Measurements from ENCODE around the gene CPOX.
"Not testable (repeated sequence)": the region's sequence is repeated elsewhere in the genome, so short reads cannot be mapped to it uniquely, and the experiment has no call there.

Gene CPOX

DNA sequence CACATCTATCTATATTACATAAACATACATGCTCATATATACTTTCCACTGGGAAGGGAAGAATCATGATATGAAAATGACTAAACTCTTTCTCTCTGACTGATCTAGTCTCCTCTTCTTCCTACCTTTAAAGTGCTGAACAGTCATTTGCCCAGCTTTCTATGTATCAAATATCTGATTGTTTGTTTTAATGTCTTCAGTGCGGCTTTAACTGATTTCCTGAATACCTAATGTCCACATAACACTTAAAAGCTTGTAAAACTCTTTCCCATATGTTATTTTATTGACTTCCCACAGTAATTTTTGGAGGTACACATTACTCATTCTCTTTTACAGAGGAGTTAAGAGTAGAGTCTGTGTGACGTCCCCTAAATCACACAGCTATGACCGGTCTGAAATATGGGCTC, 28.2 kb downstream of the CPOX start:
- DNase-seq (ENCODE audit: extremely low read depth in 1 of 2, low read depth in 1 of 2), result no peak

DNA sequence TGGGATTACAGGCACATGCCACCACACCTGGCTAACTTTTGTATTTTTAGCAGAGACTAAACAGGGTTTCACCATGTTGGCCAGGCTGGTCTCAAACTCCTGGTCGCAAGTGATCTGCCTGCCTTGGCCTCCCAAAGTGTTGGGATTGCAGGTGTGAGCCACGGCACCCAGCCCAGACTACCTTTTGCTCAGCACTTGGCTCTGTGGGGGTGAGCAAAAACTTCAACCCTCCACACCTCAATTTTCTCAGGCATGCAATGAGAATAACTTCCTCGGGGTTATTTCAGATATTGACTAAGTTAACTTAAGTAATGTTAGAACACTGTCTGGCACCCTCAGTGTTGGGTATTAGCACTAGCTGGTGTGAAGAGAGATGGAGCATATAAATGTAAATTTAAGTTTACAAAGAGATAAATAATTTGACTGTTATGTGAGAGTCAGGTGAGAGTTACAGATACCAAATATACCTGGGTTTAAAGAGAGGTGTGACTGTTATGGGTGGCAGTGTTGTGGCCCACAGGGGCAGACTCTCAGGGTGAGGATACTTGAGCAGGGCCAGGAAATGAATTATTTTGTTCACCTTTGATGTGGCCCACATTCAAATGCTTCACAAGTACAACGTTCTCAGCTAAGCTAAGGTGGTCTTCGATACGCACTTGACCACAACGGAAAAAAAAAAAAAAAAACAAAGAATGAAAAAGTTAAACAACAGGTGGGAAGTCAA, 29.0 kb downstream of the CPOX start:
- DNase-seq (ENCODE audit: extremely low read depth in 1 of 2, low read depth in 1 of 2), result no peak

GRCh38 chr3:98563661-98564281, 29.6 kb downstream of the CPOX start:
- DNase-seq (ENCODE audit: extremely low read depth in 1 of 2, low read depth in 1 of 2), result no peak

DNA sequence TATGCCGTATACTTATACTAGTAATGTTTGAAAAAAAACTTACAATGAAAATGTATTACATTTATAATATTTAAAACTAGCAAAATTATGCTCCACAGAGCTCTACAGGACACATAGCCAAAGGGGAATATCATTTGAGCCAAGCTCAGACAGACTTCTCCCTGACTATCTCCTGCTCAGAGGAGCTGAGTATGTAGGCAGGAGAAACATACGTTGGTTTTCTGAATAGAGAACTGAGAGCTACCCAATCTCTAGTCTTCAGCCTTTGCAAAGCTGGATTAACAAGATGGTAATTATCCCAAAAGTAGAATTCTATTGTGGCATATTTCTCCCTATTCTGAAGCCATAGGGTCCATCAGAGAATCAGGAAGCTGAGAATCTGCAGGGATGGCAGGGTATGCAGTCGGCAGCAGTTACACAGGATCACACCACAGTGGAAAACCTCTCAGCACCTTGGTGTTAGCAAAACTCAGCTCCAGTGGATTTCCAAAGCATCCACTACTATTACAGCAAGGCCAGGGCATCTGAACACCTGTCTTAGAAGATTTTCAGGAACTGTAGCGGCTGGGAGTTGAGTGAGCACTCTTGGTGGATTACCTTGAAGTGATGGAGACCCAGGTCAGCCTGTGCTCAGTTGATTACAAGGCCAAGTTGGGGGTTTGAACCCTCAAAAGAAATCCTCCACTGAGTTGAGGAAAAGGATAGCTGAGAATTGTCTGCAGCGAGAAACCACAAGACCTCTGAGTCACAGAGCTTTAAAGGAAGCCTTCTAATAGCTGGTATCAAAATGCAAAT, 31.5 kb downstream of the CPOX start:
- no peak for DNase-seq (ENCODE audit: extremely low read depth in 1 of 2, low read depth in 1 of 2)

DNA sequence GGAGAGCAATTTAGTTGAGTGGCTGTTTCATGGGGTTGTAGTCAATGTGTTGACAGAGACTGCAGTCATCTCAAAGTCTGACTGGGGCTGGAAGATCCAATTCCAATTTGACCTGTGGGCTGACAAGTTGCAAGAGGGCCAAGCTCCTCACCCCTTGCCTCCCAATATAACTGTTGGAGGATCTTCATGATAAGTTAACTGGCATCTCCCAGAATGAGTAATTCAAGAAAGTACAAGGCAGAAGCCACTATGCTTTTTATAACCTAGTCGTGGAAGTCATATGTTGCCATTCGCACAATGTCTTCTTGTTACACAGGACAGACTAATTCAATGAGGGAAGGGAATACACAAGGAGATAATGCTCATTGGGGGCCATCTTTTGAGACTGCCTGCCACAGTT, 32.5 kb downstream of the CPOX start:
- no peak for DNase-seq (ENCODE audit: extremely low read depth in 1 of 2, low read depth in 1 of 2)

DNA sequence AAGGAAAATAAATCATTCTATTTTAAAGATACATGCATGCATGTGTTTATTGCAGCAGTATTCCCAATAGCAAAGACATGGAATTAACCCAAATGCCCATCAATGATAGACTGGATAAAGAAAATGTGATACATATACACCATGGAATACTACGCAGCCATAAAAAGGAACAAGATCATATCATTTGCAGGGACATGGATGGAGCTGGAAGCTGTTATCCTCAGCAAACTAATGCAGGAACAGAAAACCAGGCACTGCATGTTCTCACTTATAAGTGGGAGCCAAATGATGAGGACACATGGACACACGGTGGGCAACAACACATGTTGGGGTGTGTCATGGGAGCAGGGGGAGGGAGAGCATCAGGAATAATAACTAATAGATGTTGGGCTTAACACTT, 33.6 kb downstream of the CPOX start:
- DNase-seq (ENCODE audit: extremely low read depth in 1 of 2, low read depth in 1 of 2), result not testable (repeated sequence)

- no peak for DNase-seq (ENCODE audit: extremely low read depth in 1 of 2, low read depth in 1 of 2)
These were observed 35.1 kb downstream of the CPOX start for GRCh38 chr3:98558100-98558827.

DNA sequence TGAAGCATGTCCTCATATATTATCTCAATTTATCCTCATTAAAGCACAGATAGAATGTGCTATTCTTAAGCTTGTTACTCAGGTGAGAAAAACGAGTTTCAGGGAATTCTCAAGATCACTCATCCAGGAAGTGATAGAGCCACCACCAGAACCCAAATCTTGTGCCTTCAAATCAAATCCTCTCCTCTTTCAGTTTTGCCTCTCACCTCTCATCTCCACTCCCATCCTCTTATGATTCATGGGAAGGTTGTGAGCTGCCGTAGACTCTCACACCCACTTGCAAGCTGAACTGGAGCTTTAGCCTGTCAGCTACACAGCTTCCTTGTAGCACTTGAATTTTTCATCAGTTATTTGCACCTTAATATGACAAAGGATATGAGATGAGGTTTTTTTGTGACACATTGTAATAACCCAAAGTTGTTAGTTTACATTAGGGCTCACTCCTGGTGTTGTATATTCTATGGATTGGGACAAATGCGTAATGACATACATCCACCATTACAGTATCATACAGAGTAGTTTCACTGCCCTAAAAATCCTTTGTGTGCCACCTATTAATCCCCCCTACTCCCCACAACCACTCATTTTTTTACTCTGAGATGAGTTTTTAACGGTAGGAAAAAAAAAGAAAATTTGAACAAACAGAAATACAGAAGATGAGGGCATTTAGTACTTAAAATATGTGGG, 35.9 kb downstream of the CPOX start:
- peak in 1 of 2 donors; percentile 53 for DNase-seq (ENCODE audit: extremely low read depth in 1 of 2, low read depth in 1 of 2)

DNA sequence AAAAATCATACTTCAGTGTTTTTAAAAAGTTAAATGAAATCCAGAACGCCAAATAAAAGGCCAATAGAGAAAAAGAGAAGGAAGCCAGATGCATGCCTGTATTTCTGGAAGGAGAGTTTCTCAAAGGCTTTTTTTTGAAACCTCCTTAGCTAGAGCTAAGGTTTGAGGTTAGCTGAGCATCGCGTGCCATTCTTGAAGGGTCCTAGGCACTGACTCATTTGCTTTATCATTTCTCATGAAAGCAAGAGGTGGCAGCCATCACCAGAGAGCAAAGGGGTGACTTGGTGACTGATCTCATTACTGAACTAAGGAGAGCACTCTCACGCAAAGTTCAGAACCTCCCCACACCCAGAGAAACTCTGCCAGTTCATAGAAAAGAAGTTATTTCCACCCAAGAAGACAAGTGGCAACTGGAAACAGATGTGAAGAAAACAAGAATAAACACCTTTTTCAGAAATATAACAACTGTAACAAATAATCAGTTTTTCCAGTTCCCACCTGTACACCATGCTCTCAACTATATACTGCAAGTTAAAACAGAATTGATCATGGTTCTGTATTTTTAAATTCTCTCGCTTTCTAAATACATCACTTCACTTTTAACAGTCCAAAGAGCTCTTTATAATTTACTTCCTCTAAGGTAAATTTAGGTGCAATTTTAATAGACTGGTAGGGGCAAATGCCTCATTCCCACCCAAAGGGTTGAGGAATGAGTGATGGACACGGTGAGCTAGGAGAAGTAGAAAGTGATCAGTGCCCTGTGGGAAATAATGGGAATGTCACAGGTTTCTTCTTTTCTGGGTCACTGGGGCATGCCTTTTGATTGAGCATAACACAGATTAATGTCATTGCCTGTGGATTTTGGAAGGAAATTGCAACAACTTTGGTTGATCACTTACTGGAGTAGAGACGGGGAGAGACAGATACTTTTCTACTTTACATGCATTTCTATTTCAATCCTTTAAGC, 37.0 kb downstream of the CPOX start:
- peak; percentile 47 to 77 for DNase-seq (ENCODE audit: extremely low read depth in 1 of 2, low read depth in 1 of 2)

DNA sequence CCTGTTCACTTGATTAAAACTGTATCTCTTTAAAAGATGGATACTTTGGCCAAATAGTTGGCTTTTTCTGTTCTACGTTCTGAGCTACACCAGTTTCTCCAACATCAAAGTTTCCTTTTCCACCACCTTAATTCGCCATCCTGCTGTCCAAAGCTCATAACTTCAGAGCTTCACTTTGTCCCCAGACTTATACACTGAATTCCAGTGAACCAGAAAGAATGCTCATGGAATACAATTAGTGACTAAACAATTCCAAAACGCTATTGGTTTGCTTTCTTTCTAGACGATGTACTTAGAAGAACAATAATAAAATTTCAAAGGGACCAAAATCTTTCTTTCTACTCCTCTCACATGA, 38.4 kb downstream of the CPOX start:
- DNase-seq (ENCODE audit: extremely low read depth in 1 of 2, low read depth in 1 of 2), result no peak

DNA sequence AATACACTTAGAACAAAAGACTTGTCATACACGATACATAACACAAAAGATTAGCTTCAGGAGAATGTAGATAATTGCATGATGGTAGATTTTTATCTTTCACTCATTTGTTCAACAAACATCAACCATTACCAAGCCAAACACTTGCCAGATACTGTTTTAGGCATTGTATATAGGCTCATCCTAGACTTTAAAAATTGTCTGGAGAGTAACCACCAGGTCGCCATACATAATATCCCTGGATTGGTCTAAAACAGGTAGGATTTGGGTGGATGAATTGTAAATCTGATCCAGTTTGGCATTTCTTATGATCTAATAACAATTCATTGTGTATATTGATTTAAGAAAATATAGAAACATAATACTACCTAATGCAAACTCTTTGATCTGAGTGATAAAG, 38.8 kb downstream of the CPOX start:
- DNase-seq (ENCODE audit: extremely low read depth in 1 of 2, low read depth in 1 of 2), result no peak

- DNase-seq (ENCODE audit: extremely low read depth in 1 of 2, low read depth in 1 of 2), result no peak
These were observed 39.7 kb downstream of the CPOX start for GRCh38 chr3:98553753-98554152.

DNA sequence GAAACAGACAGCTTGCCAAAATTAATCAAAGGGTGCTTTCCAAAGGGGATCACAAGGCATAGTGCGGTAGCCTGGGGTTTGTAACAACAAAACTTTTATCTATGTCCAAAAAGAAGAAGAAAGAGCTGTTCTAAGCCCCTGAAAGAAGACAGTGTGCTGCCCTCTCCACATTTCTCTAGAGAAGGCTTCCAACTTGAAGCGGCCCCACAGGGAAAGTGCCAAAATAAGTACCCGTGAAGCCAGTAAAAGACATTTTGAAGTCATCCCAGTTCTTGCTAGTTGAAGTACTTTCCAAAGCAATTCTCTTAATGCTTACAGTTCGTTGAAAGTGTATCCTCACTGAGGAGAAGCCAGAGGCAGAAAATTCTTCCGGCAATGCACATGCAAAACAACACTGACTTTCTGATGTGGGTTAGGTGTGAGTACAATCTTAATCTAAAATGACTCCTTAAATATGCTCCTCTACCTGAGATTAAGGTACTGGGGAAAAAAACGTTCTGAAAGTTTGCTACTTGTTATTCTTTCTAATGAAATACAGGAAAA, 40.3 kb downstream of the CPOX start:
- no peak for DNase-seq (ENCODE audit: extremely low read depth in 1 of 2, low read depth in 1 of 2)

DNA sequence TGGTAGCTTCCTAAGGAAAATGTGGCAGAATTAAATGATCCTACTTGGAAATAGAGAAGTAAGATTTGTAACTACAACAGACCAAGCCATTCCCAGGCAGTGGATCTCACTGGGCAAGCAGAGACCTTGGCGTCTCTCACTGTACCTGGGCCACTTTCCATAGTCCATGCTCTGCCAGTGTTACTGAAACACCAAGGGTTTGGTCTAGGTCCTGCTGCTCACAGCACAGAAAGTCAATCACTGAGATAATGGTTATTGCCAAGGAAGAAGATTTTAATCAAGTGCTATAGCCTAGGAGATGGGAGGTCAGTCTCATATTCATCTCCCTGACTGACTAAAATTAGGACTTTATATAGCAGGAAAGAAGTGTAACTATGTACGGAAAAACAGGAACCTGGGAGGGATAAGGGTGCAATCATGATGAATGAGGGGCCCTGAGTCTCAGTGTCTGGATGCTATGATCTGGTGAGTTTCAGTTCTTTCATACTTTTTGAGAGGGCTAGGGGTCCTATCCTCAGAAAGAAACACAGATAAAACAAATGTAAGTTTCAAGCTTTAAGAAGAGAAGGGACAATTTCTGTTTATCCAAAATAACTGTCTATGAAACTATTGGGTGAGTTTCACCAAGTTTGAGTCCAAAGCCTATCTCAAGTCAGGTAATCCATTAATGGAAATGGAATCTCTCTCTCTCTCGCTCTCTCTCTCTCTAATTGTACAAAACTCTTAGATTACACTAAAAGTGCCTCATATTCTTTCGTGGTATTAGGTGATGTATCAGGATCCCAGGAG, 41.0 kb downstream of the CPOX start:
- no peak for DNase-seq (ENCODE audit: extremely low read depth in 1 of 2, low read depth in 1 of 2)

DNA sequence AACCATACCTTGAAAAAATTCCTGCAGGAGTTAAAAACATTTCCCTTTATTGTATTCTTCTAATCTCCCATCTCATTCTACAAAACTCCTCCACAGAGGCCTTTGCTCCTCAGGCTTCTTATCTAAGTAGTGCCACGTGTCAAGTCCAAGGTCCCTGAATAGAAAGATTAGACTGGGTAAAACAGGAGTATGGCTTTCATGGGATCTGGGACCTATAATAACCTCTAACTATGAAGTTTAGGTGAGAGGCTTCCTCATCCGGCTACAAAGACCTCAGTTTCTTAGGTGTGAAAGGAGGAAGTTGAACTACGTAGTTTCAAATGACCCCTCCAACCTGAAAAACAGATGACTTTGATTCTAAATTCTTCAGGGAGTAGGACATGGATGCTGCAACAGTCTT, 41.7 kb downstream of the CPOX start:
- no peak for DNase-seq (ENCODE audit: extremely low read depth in 1 of 2, low read depth in 1 of 2)

DNA sequence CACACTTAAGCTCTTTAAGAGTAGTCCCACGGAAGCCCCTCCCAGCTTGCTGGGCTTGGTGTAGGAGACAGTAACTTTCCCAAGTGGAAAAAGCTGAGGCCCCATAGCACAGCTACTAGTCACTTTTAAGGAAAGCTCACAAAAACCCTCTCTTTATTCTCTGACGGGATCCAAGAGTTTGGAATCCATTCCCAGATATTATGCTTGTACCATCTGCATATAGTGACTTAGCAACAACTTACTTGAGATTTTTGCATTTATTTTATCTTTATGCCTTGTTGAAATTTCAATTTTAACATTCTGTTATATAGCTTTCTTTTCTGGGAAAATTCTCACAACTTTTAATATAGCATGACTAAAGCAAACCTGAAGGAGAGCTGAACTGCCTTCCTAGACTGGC, 42.2 kb downstream of the CPOX start:
- no peak for DNase-seq (ENCODE audit: extremely low read depth in 1 of 2, low read depth in 1 of 2)

DNA sequence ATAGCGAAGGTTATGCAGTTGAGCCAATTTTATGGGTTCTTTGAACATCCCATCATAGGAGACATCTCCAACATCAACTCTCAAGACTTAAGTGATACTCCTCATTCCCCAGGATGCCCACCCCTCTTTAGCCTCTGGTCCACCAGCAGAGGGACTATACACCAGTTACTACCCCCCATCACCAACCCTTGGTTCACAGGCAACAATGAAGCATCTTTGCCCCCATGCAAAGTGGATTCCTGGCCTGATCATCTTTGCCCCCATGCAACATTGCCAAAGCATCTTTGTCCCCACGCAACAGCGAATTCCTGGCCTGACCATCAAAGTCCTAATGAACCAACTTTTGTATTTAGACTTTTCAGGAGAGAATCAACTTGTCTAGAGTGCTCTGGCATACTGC, 42.6 kb downstream of the CPOX start:
- no peak for DNase-seq (ENCODE audit: extremely low read depth in 1 of 2, low read depth in 1 of 2)

GRCh38 chr3:98548544-98548943, 44.9 kb downstream of the CPOX start:
- no peak for DNase-seq (ENCODE audit: extremely low read depth in 1 of 2, low read depth in 1 of 2)

DNA sequence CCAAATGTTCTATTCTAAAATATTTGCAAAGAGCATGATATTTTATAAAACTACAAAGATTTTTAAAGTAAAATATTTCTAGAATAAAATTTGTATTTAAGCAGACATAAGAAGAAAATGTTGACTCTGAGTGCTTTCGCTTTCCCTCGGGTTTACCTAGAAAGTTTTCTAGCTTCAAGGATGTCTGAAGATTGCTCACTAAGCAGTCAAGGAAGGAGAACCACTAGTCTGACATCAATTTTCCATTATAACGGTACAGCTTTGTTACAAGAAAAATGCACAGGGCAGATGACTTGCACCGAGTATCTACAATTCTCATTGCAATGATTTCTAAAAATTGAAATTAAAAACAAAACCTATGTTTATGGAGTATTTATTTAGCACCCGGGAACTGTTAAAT, 47.5 kb downstream of the CPOX start:
- DNase-seq (ENCODE audit: extremely low read depth in 1 of 2, low read depth in 1 of 2), result no peak

Measured in stimulated activated CD8-positive, alpha-beta memory T cell treated with anti-CD3 and anti-CD28 coated beads, Interleukin-7, amount 100 ng/mL, for 48 hours (primary cell).